Measurements from ENCODE around the gene RRP1B. TPM values are rescaled to one million over a fixed set of nuclear protein-coding genes. Genes with fewer than 3 reads are reported as not detected.

The RRP1B gene
- total and polyA plus RNA-seq, 2 experiments from 2014 or later: 54.8 to 95.7 TPM

- TF ChIP-seq CTCF (conservative IDR thresholded peaks at IDR 0.05; ENCODE audit: low read depth in 2 of 2): peak; percentile 98 to 100
- TF ChIP-seq REST (IDR thresholded peaks at IDR 0.05; ENCODE audit: unreplicated experiment): no peak
- peak; percentile 95 for ATAC-seq
- Histone ChIP-seq H3K27ac (ENCODE audit: low read depth) (no peak overlapping the region), H3K4me1 (ENCODE audit: insufficient read depth) (no peaks in the 10 kb centered on the region), H3K4me2 (no peak overlapping the region), H3K79me2 (replicated peaks; ENCODE audit: insufficient read depth) (no peaks in the 10 kb centered on the region), H3K4me3 (no peak overlapping the region), H3K27me3 (ENCODE audit: insufficient read depth) (no peaks in the 10 kb centered on the region), H4K20me1 (replicated peaks; ENCODE audit: insufficient read depth) (no peaks in the 10 kb centered on the region), H3F3A (replicated peaks; ENCODE audit: low read depth) (no peaks in the 10 kb centered on the region), H2AFZ (no peak overlapping the region), H3K36me3 (ENCODE audit: insufficient read depth) (no peaks in the 10 kb centered on the region), H3K9me2 (ENCODE audit: insufficient read depth) (no peaks in the 10 kb centered on the region)
- Mint-ChIP-seq H3K9me3 (no peaks in the 10 kb centered on the region), H3K36me3 (ENCODE audit: low read depth) (no peaks in the 10 kb centered on the region), H3K4me3 (no peak overlapping the region), H3K27ac (no peak overlapping the region), H3K27me3 (ENCODE audit: insufficient read depth, low read depth, poor library complexity) (peaks cover 1% of the 10 kb centered on the region), H3K4me1 (peaks cover 11% of the 10 kb centered on the region; the same call in 2 of the 3 replicates)
- DNase-seq (ENCODE audit: low spot score): peak; percentile 95
Measured at GRCh38 chr21:43646550-43647260, 12.7 kb upstream of the RRP1B start.

GRCh38 chr21:43648171-43648570, 11.2 kb upstream of the RRP1B start:
- H2AFZ ChIP-seq: no peak overlapping the region
- H3K4me2 ChIP-seq: no peak overlapping the region
- no peaks in the 10 kb centered on the region for H4K20me1 ChIP-seq (replicated peaks; ENCODE audit: insufficient read depth)
- H3K79me2 ChIP-seq (replicated peaks; ENCODE audit: insufficient read depth): no peaks in the 10 kb centered on the region
- no peaks in the 10 kb centered on the region for H3F3A ChIP-seq (replicated peaks; ENCODE audit: low read depth)
- no peaks in the 10 kb centered on the region for H3K4me1 ChIP-seq (ENCODE audit: insufficient read depth)
- no peak overlapping the region for H3K27ac ChIP-seq (ENCODE audit: low read depth)
- H3K36me3 ChIP-seq (ENCODE audit: insufficient read depth): no peaks in the 10 kb centered on the region
- Mint-ChIP-seq H3K9me3 (no peaks in the 10 kb centered on the region), H3K27ac (no peak overlapping the region), H3K4me1 (peaks cover 10% of the 10 kb centered on the region; the same call in 2 of the 3 replicates), H3K27me3 (ENCODE audit: insufficient read depth, low read depth, poor library complexity) (peaks cover 1% of the 10 kb centered on the region), H3K36me3 (ENCODE audit: low read depth) (no peaks in the 10 kb centered on the region), H3K4me3 (no peak overlapping the region)
- H3K9me2 ChIP-seq (ENCODE audit: insufficient read depth): no peaks in the 10 kb centered on the region
- DNase-seq (ENCODE audit: low spot score) (no peak), ATAC-seq (no peak)
- H3K4me3 ChIP-seq: no peak overlapping the region
- H3K27me3 ChIP-seq (ENCODE audit: insufficient read depth): no peaks in the 10 kb centered on the region
- TF ChIP-seq ZNF462 (CRISPR knock-in tag; IDR thresholded peaks at IDR 0.05) (no peak), JUNB (IDR thresholded peaks at IDR 0.05; ENCODE audit: unreplicated experiment) (no peak), REST (IDR thresholded peaks at IDR 0.05; ENCODE audit: unreplicated experiment) (no peak)

Data from GM23338 (cell line).